Fibroblast of pulmonary artery (primary cell): ENCODE measurements around the gene PPFIA4.

Source experiments
- DNase-seq: peaks from one replicate; pipeline ENCODE4 v3.0.0-alpha.2; 2010; ENCODE audit warnings: low read depth
- H3K4me3 ChIP-seq: replicated peaks from 2 replicates; pipeline ENCODE4 v1.5.1; 2011; ENCODE audit warnings: low read depth, mild to moderate bottlenecking, control low read depth, low read length, moderate library complexity
- CTCF ChIP-seq: IDR thresholded peaks from 2 replicates; pipeline ENCODE4 v1.5.1; 2011; ENCODE audit warnings: mild to moderate bottlenecking, control low read depth, low read length, inconsistent platforms; ENCODE audit errors: missing control alignments

The PPFIA4 gene

GRCh38 chr1:203114202-203114601, 87.9 kb downstream of the PPFIA4 start:
- no peak for DNase-seq
- H3K4me3 ChIP-seq = no peak overlapping the region
- no peak for TF ChIP-seq CTCF

- TF ChIP-seq CTCF = no peak
- no peak overlapping the region for H3K4me3 ChIP-seq
- DNase-seq = no peak
These were observed 90.0 kb downstream of the PPFIA4 start for GRCh38 chr1:203116091-203116820.

GRCh38 chr1:203117611-203118575, 91.6 kb downstream of the PPFIA4 start:
- peak; percentile 71 for TF ChIP-seq CTCF
- DNase-seq = peak; percentile 72
- H3K4me3 ChIP-seq = no peak overlapping the region

- no peak for TF ChIP-seq CTCF
- no peak for DNase-seq
- H3K4me3 ChIP-seq = no peak overlapping the region
These were observed 94.2 kb downstream of the PPFIA4 start for GRCh38 chr1:203120325-203121153.

GRCh38 chr1:203121186-203122015, 95.1 kb downstream of the PPFIA4 start:
- no peak for TF ChIP-seq CTCF
- DNase-seq = no peak
- no peak overlapping the region for H3K4me3 ChIP-seq

- no peak overlapping the region for H3K4me3 ChIP-seq
- no peak for TF ChIP-seq CTCF
- no peak for DNase-seq
These were observed 95.9 kb downstream of the PPFIA4 start for GRCh38 chr1:203122159-203122558.
